Thyroid gland (tissue), 4 donors: ENCODE results near the gene ANK3.

ENCODE experiments used
- CTCF ChIP-seq, 6 experiments: fragments of 200-600 bp in 3 of 6; fragments of 450-650 bp in 3 of 6; sonication (generic) in 3 of 6; IDR thresholded peaks; one replicate each; pipeline ENCODE4 v1.5.1; 2016 to 2019; ENCODE audit warnings: antibody characterized with exemption in 6 of 6, mild to moderate bottlenecking in 2 of 6, inconsistent platforms in 1 of 6, moderate library complexity in 1 of 6
- POLR2A ChIP-seq, 2 donors: fragments of 450-650 bp; IDR thresholded peaks; one replicate each; pipeline ENCODE4 v1.6.1; 2017; ENCODE audit warnings: antibody characterized with exemption in 2 of 2, mild to moderate bottlenecking in 2 of 2, moderate library complexity in 1 of 2

- no peak for TF ChIP-seq CTCF (IDR thresholded peaks at IDR 0.05)
- TF ChIP-seq POLR2A (IDR thresholded peaks at IDR 0.05), result no peak
These were observed 106.3 kb downstream of the ANK3 start for GRCh38 chr10:60283397-60283796.
